GM12875 (cell line): ENCODE results near the gene BRIP1.
"Not testable (repeated sequence)": the region's sequence is repeated elsewhere in the genome, so short reads cannot be mapped to it uniquely, and the experiment has no call there.

ENCODE experiments used
- H3K4me3 ChIP-seq: one replicate; pipeline ENCODE4 v1.5.1; 2011; ENCODE audit warnings: low read depth, low read length, control low read depth
- TF ChIP-seq, protein P1 (sequence below): IDR thresholded peaks from 2 replicates; pipeline ENCODE4 v1.5.1; 2011; ENCODE audit warnings: low read depth, mild to moderate bottlenecking, control low read depth, inconsistent platforms, low read length, moderate library complexity, borderline replicate concordance; ENCODE audit not compliant: insufficient read depth

The BRIP1 gene

GRCh38 chr17:61828694-61829093, 34.6 kb downstream of the BRIP1 start:
- no peak overlapping the region for H3K4me3 ChIP-seq
- TF ChIP-seq, protein P1, sequence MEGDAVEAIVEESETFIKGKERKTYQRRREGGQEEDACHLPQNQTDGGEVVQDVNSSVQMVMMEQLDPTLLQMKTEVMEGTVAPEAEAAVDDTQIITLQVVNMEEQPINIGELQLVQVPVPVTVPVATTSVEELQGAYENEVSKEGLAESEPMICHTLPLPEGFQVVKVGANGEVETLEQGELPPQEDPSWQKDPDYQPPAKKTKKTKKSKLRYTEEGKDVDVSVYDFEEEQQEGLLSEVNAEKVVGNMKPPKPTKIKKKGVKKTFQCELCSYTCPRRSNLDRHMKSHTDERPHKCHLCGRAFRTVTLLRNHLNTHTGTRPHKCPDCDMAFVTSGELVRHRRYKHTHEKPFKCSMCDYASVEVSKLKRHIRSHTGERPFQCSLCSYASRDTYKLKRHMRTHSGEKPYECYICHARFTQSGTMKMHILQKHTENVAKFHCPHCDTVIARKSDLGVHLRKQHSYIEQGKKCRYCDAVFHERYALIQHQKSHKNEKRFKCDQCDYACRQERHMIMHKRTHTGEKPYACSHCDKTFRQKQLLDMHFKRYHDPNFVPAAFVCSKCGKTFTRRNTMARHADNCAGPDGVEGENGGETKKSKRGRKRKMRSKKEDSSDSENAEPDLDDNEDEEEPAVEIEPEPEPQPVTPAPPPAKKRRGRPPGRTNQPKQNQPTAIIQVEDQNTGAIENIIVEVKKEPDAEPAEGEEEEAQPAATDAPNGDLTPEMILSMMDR: no peak

GRCh38 chr17:61827649-61828395, 35.5 kb downstream of the BRIP1 start:
- TF ChIP-seq, protein P1: no peak
- H3K4me3 ChIP-seq: no peak overlapping the region

GRCh38 chr17:61826866-61827265, 36.5 kb downstream of the BRIP1 start:
- H3K4me3 ChIP-seq: not testable (repeated sequence)

GRCh38 chr17:61826198-61826597, 37.1 kb downstream of the BRIP1 start:
- not testable (repeated sequence) for H3K4me3 ChIP-seq

- TF ChIP-seq, protein P1: no peak
Observed at GRCh38 chr17:61825448-61826137, 37.7 kb downstream of the BRIP1 start.

DNA sequence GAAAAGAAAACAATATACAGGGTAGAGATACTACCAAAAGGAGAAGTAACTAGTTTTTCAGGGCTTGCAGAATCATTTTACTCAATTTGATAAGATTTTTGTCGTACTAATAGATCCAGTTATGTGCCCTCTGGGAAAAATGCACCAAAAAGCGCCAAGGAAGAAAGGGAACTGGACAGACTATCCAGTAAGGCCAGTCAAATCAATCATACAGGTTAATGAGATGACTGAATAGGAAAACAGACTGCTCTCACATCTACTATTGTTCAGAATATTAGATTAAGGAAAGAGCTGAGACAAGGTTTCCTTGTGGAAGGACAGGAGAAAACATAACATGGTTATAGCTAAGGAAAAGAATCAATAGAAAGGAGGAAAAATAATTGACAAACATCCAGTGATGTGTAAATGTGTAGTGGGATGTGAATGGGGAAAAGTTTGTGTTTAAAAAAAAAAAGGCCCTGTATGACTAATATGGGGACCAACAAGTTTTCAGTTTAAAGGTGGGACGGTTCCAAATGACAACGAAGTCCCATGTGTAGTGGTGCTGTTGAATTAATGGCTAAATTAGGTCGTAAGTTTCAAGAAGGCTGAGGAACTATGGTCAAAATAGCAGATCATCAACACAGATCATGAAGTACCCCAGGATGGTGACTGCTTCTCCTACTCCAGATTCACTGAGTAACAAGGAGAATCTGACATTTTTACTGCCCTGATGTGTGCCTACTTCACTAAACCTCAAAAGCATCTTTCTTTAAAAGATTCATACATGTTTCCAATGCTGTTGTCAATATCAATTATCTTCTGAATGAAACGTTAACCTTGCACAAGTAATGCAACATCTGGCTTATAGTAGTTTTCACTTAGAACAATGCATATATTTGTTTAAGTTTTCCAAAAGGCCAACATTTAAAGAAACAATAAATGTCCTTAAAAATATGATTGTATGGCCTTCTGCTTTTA, 40.7 kb downstream of the BRIP1 start:
- TF ChIP-seq, protein P1: no peak

More at GRCh38 chr17:61825448-61826137, 37.7 kb downstream of the BRIP1 start:
- no peak overlapping the region for H3K4me3 ChIP-seq

DNA sequence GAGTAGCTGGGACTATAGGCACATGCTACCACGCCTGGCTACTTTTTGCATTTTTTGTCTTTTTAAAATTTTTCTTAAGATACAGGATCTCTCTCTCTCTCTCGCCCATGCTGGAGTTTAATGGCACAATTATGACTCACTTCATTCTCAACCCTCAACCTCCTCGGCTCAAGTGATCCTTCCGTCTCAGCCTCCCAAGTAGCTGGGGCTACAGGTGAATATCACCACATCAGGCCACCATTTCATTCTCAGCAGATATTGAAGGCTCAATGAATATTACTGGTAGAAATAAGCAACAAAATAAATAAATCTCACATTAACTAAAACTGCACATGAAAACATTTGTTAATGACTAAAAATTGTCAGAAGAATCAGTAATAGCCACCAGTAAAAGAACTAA, 41.7 kb downstream of the BRIP1 start:
- H3K4me3 ChIP-seq: no peak overlapping the region
- TF ChIP-seq, protein P1: no peak

More for the DNA sequence above, 40.7 kb downstream of the BRIP1 start:
- H3K4me3 ChIP-seq: no peak overlapping the region

GRCh38 chr17:61819265-61819664, 44.1 kb downstream of the BRIP1 start:
- H3K4me3 ChIP-seq: not testable (repeated sequence)
